PC-9 (cell line): Measurements from ENCODE around the gene PRPS1L1. TPM values are rescaled to one million over a fixed set of nuclear protein-coding genes. Genes with fewer than 3 reads are reported as not detected.

Source experiments
- BruUV-seq: library from RNA; stranded (reverse); fragments of 400-500 nt; replicated peaks from 2 replicates; lab custom pipeline; 2021; lab: Mats Ljungman, UMichigan
- CTCF ChIA-PET: fragments of 300-600 bp; sonication (Branson Sonifier 250); formaldehyde crosslinking; loops from one replicate; lab custom pipeline; 2022; ENCODE audit warnings: antibody characterized with exemption; lab: Charles Lee
- POLR2A ChIA-PET: fragments of 300-600 bp; sonication (Branson Sonifier 250); formaldehyde crosslinking; loops from one replicate; lab custom pipeline; 2022; ENCODE audit warnings: antibody characterized with exemption; ENCODE audit not compliant: unreplicated experiment; lab: Charles Lee
- DNase-seq, 2 experiments: peaks; one replicate each; pipeline versions ENCODE4 v3.0.0 to v3.0.0-alpha.2; 2015 to 2022; ENCODE audit warnings: mixed read lengths in 1 of 2
- H2AFZ ChIP-seq: fragments of 200-600 bp; sonication (generic); 2 replicates; pipeline ENCODE4 v1.8.1; 2017; ENCODE audit warnings: antibody characterized with exemption
- H3F3A ChIP-seq: fragments of 200-600 bp; sonication (generic); 2 replicates; pipeline ENCODE4 v1.8.1; 2017; ENCODE audit warnings: antibody characterized with exemption, mild to moderate bottlenecking, low read depth; ENCODE audit not compliant: insufficient read depth
- H3K27ac ChIP-seq: fragments of 200-600 bp; sonication (generic); 2 replicates; pipeline ENCODE4 v1.6.1; 2016; ENCODE audit warnings: mixed run types
- H3K27me3 ChIP-seq: fragments of 200-600 bp; sonication (generic); 2 replicates; pipeline ENCODE4 v1.6.1; 2016; ENCODE audit warnings: low read depth, mixed run types; ENCODE audit not compliant: insufficient read depth
- H3K36me3 ChIP-seq: fragments of 200-600 bp; sonication (generic); 2 replicates; pipeline ENCODE4 v1.6.1; 2016; ENCODE audit warnings: low read depth, mixed run types
- H3K4me1 ChIP-seq: fragments of 200-600 bp; sonication (generic); replicated peaks from 2 replicates; pipeline ENCODE4 v1.6.1; 2016; ENCODE audit warnings: mixed run types; ENCODE audit not compliant: insufficient read depth
- H3K4me2 ChIP-seq: fragments of 200-600 bp; sonication (generic); 2 replicates; pipeline ENCODE4 v1.6.1; 2017; ENCODE audit warnings: mixed run types
- H3K4me3 ChIP-seq: fragments of 200-600 bp; sonication (generic); 2 replicates; pipeline ENCODE4 v1.6.1; 2016; ENCODE audit warnings: mixed run types
- H3K79me2 ChIP-seq: fragments of 200-600 bp; sonication (generic); 2 replicates; pipeline ENCODE4 v1.6.1; 2017; ENCODE audit warnings: low read depth, mixed run types
- H3K9me2 ChIP-seq: fragments of 200-600 bp; sonication (generic); 2 replicates; pipeline ENCODE4 v1.8.1; 2017; ENCODE audit warnings: mild to moderate bottlenecking; ENCODE audit not compliant: insufficient read depth
- H3K9me3 ChIP-seq: fragments of 200-600 bp; sonication (generic); 2 replicates; pipeline ENCODE4 v1.8.1; 2016; ENCODE audit warnings: low read depth; ENCODE audit not compliant: insufficient read depth
- H4K20me1 ChIP-seq: fragments of 200-600 bp; sonication (generic); 2 replicates; pipeline ENCODE4 v1.8.1; 2017; ENCODE audit not compliant: insufficient read depth
- CTCF ChIP-seq: fragments of 200-600 bp; sonication (generic); conservative IDR thresholded peaks from 2 replicates; pipeline ENCODE4 v1.6.1; 2017; ENCODE audit warnings: mixed run types, antibody characterized with exemption, mild to moderate bottlenecking, moderate library complexity
- EZH2 ChIP-seq: fragments of 200-600 bp; sonication (generic); IDR thresholded peaks from 2 replicates; pipeline ENCODE4 v1.8.0; 2017; ENCODE audit warnings: antibody characterized with exemption, low read depth
- intact Hi-C: fragments of 100-400 bp; cut with micrococcal nuclease; formaldehyde crosslinking; loops from one replicate; pipeline ENCODE4 v1.10.0; 2022; ENCODE audit not compliant: unreplicated experiment
- total RNA-seq: library from RNA; stranded (reverse); gene quantifications from 2 replicates; pipeline ENCODE4 v1.2.3, GENCODE V29; 2021

The PRPS1L1 gene
- total RNA-seq, 1 experiment from 2014 or later, result not detected

GRCh38 chr7:17989546-17989945 lies 38.1 kb downstream of the PRPS1L1 start:
- BruUV-seq, result no TSS peak
- no peak for DNase-seq
- no peak overlapping the region for H3K4me2 ChIP-seq
- H3K9me2 ChIP-seq, result no peaks in the 10 kb centered on the region
- ChIA-PET CTCF (no interaction called here), POLR2A (interaction anchor here (0.7 kb wide), 1 partner anchor 1405 kb away, joined by 3 read pairs; no protein-coding TSS in a partner anchor)
- no peaks in the 10 kb centered on the region for H3K36me3 ChIP-seq
- no peaks in the 10 kb centered on the region for H3F3A ChIP-seq
- H3K27me3 ChIP-seq, result no peaks in the 10 kb centered on the region
- H4K20me1 ChIP-seq, result no peaks in the 10 kb centered on the region
- no peak overlapping the region for H2AFZ ChIP-seq
- intact Hi-C loops, result no loop called here
- H3K79me2 ChIP-seq, result no peaks in the 10 kb centered on the region
- H3K4me1 ChIP-seq, result no peaks in the 10 kb centered on the region
- H3K27ac ChIP-seq, result no peak overlapping the region
- H3K9me3 ChIP-seq, result no peaks in the 10 kb centered on the region
- no peak for TF ChIP-seq EZH2
- no peak for TF ChIP-seq CTCF
- no peak overlapping the region for H3K4me3 ChIP-seq

- Histone ChIP-seq H3K27me3 (no peaks in the 10 kb centered on the region), H3K9me3 (no peaks in the 10 kb centered on the region), H3K4me3 (no peak overlapping the region), H3K36me3 (no peaks in the 10 kb centered on the region), H3K4me2 (no peak overlapping the region), H3F3A (no peaks in the 10 kb centered on the region), H2AFZ (no peak overlapping the region), H3K9me2 (no peaks in the 10 kb centered on the region), H3K27ac (no peak overlapping the region), H3K79me2 (no peaks in the 10 kb centered on the region), H3K4me1 (no peaks in the 10 kb centered on the region), H4K20me1 (no peaks in the 10 kb centered on the region)
- TF ChIP-seq EZH2 (no peak), CTCF (no peak)
- POLR2A ChIA-PET, result interaction anchor here (0.7 kb wide), 1 partner anchor 1406 kb away, joined by 3 read pairs; no protein-coding TSS in a partner anchor
- CTCF ChIA-PET, result no interaction called here
- intact Hi-C loops, result no loop called here
- DNase-seq, result peak in 1 of 2 experiments; percentile 30
- no TSS peak for BruUV-seq
Observed at GRCh38 chr7:17988858-17989257, 38.8 kb downstream of the PRPS1L1 start.

- no peak overlapping the region for H2AFZ ChIP-seq
- ChIA-PET CTCF (no interaction called here), POLR2A (no interaction called here)
- no peaks in the 10 kb centered on the region for H3K9me2 ChIP-seq
- H3K4me1 ChIP-seq, result no peaks in the 10 kb centered on the region
- no peak overlapping the region for H3K4me3 ChIP-seq
- H4K20me1 ChIP-seq, result no peaks in the 10 kb centered on the region
- H3K36me3 ChIP-seq, result no peaks in the 10 kb centered on the region
- H3K9me3 ChIP-seq, result no peaks in the 10 kb centered on the region
- no peaks in the 10 kb centered on the region for H3K79me2 ChIP-seq
- TF ChIP-seq EZH2 (no peak), CTCF (no peak)
- H3F3A ChIP-seq, result no peaks in the 10 kb centered on the region
- intact Hi-C loops, result no loop called here
- peak in 1 of 2 experiments; percentile 11 for DNase-seq
- H3K27me3 ChIP-seq, result no peaks in the 10 kb centered on the region
- H3K4me2 ChIP-seq, result no peak overlapping the region
- no peak overlapping the region for H3K27ac ChIP-seq
- BruUV-seq, result no TSS peak
Observed at GRCh38 chr7:17988141-17988540, 39.5 kb downstream of the PRPS1L1 start.
